Stomach (tissue), 9 donors: Measurements from ENCODE around the gene PDCD6IP. TPM values are rescaled to one million over a fixed set of nuclear protein-coding genes. Genes with fewer than 3 reads are reported as not detected.

Experiments
- DNase-seq, 2 donors: peaks; one replicate each; pipeline versions ENCODE4 v3.0.0 to v3.0.0-alpha.2; 2013 to 2019
- H3K27ac ChIP-seq, 5 donors: fragments of 200-600 bp in 4 of 5; sonication (generic) in 4 of 5; one replicate each; pipeline ENCODE4 v1.5.1; 2013 to 2019; ENCODE audit warnings: mild to moderate bottlenecking in 1 of 5, moderate library complexity in 1 of 5
- H3K27me3 ChIP-seq, 3 donors: fragments of 200-600 bp; sonication (generic); one replicate each; pipeline ENCODE4 v1.5.1; 2017 to 2019; ENCODE audit warnings: mixed run types in 1 of 3
- H3K36me3 ChIP-seq, 4 donors: fragments of 200-600 bp; sonication (generic); 1 replicate in 3 of 4; 2 replicates in 1 of 4; pipeline ENCODE4 v1.5.1; 2016 to 2019
- H3K4me1 ChIP-seq, 4 donors: fragments of 200-600 bp; sonication (generic); one replicate each; pipeline ENCODE4 v1.5.1; 2016 to 2019
- H3K4me3 ChIP-seq, 4 donors: fragments of 200-600 bp; sonication (generic) in 3 of 4; one replicate each; pipeline ENCODE4 v1.5.1; 2016 to 2019; ENCODE audit warnings: mild to moderate bottlenecking in 1 of 4
- H3K9me3 ChIP-seq, 4 donors: fragments of 200-600 bp; sonication (generic); one replicate each; pipeline ENCODE4 v1.5.1; 2016 to 2019
- CTCF ChIP-seq, 7 experiments: fragments of 450-650 bp in 4 of 7; fragments of 200-600 bp in 3 of 7; sonication (generic) in 3 of 7; IDR thresholded peaks; one replicate each; pipeline ENCODE4 v1.5.1; 2016 to 2019; ENCODE audit warnings: antibody characterized with exemption in 7 of 7, control low read depth in 2 of 7, mild to moderate bottlenecking in 1 of 7
- EP300 ChIP-seq: sonication (generic); formaldehyde crosslinking; IDR thresholded peaks from one replicate; pipeline ENCODE4 v1.6.1; 2017; ENCODE audit warnings: antibody characterized with exemption
- POLR2A ChIP-seq, 4 donors: fragments of 450-650 bp; IDR thresholded peaks; one replicate each; pipeline ENCODE4 v1.6.1; 2016; ENCODE audit warnings: antibody characterized with exemption in 4 of 4, control low read depth in 2 of 4, mild to moderate bottlenecking in 1 of 4, moderate library complexity in 1 of 4
- POLR2AphosphoS5 ChIP-seq, 3 donors: sonication (generic); formaldehyde crosslinking; IDR thresholded peaks; one replicate each; pipeline ENCODE4 v1.6.1; 2016; ENCODE audit warnings: antibody characterized with exemption in 3 of 3
- whole genome bisulfite sequencing, 5 donors: extraction: QIAGEN DNeasy Blood & Tissue Kit in 3 of 5; methylation state at CpG; one replicate each; pipeline versions ENCODE4 v1.1.5 to v1.1.7; 2013 to 2018; 5-methylcytosine and 5-hydroxymethylcytosine counted together
- intact Hi-C: fragments of 100-400 bp; cut with DNase I; formaldehyde crosslinking; loops from one replicate; pipeline ENCODE4 v1.15.1; 2023; ENCODE audit warnings: low total_unique reads
- polyA plus RNA-seq, 3 donors: library from polyadenylated mRNA; stranded (reverse); fragments of 200-250 nt; gene quantifications; one replicate each; pipeline ENCODE4 v1.2.3, GENCODE V29; 2013
- total RNA-seq, 5 donors: library from RNA; depleted of rRNA; stranded (reverse); fragments of >200 nt; gene quantifications; one replicate each; pipeline versions ENCODE4 v1.1.0 to v1.2.3, GENCODE V29; 2014 to 2016
- donor health status: healthy with polysubstance abuse.
- donor health status: Bipolar disorder and iron deficiency.
- donor health status: healthy.

PDCD6IP gene
- total and polyA plus RNA-seq, 8 donors = 23.5 to 243 (median 74.7) TPM

GRCh38 chr3:33825111-33825510 lies 26.7 kb downstream of the PDCD6IP start:
- TF ChIP-seq POLR2AphosphoS5 (IDR thresholded peaks at IDR 0.05) (no peak), EP300 (no peak), POLR2A (IDR thresholded peaks at IDR 0.05) (no peak), CTCF (IDR thresholded peaks at IDR 0.05) (no peak)
- Histone ChIP-seq H3K27me3 (no peaks in the 10 kb centered on the region), H3K4me1 (peaks cover 0 to 12% (median 0%) of the 10 kb centered on the region in 4 donors), H3K9me3 (no peaks in the 10 kb centered on the region), H3K4me3 (no peak overlapping the region), H3K36me3 (peaks cover 9 to 97% (median 91%) of the 10 kb centered on the region in 4 donors), H3K27ac (no peak overlapping the region)
- 70 to 83% (median 78%) methylated on average over 5 of the region's 5 CpGs for WGBS, 5 donors
- no peak for DNase-seq
- intact Hi-C loops = no loop called here

- no peak overlapping the region for H3K27ac ChIP-seq
- no peaks in the 10 kb centered on the region for H3K27me3 ChIP-seq
- intact Hi-C loops = no loop called here
- DNase-seq = no peak
- WGBS, 5 donors = 78 to 87% (median 83%) methylated on average over 1 of the region's 1 CpG
- H3K36me3 ChIP-seq = peaks cover 9 to 100% (median 90%) of the 10 kb centered on the region in 4 donors
- peaks cover 0 to 10% (median 0%) of the 10 kb centered on the region in 4 donors for H3K4me1 ChIP-seq
- H3K9me3 ChIP-seq = no peaks in the 10 kb centered on the region
- H3K4me3 ChIP-seq = no peak overlapping the region
- TF ChIP-seq POLR2A (IDR thresholded peaks at IDR 0.05) (no peak), EP300 (no peak), POLR2AphosphoS5 (IDR thresholded peaks at IDR 0.05) (no peak), CTCF (IDR thresholded peaks at IDR 0.05) (no peak)
Measured at GRCh38 chr3:33826206-33826605, 27.8 kb downstream of the PDCD6IP start.

- no peaks in the 10 kb centered on the region for H3K27me3 ChIP-seq
- intact Hi-C loops = no loop called here
- DNase-seq = no peak
- peaks cover 9 to 98% (median 87%) of the 10 kb centered on the region in 4 donors for H3K36me3 ChIP-seq
- H3K4me1 ChIP-seq = peaks cover 0 to 6% (median 0%) of the 10 kb centered on the region in 4 donors
- H3K9me3 ChIP-seq = no peaks in the 10 kb centered on the region
- H3K4me3 ChIP-seq = no peak overlapping the region
- WGBS, 5 donors = 97 to 100% (median 98%) methylated on average over 1 of the region's 1 CpG
- TF ChIP-seq EP300 = no peak
- no peak for TF ChIP-seq POLR2A (IDR thresholded peaks at IDR 0.05)
- TF ChIP-seq CTCF (IDR thresholded peaks at IDR 0.05) = no peak
- no peak for TF ChIP-seq POLR2AphosphoS5 (IDR thresholded peaks at IDR 0.05)
- no peak overlapping the region for H3K27ac ChIP-seq
Measured at GRCh38 chr3:33826688-33827087, 28.3 kb downstream of the PDCD6IP start.

GRCh38 chr3:33829720-33830119 lies 31.3 kb downstream of the PDCD6IP start:
- 83 to 97% (median 93%) methylated on average over 2 of the region's 2 CpGs for WGBS, 5 donors
- Histone ChIP-seq H3K27me3 (no peaks in the 10 kb centered on the region), H3K27ac (no peak overlapping the region), H3K4me3 (no peak overlapping the region), H3K4me1 (peaks cover 0 to 19% (median 0%) of the 10 kb centered on the region in 4 donors), H3K36me3 (peaks cover 9 to 77% (median 60%) of the 10 kb centered on the region in 4 donors), H3K9me3 (no peaks in the 10 kb centered on the region)
- intact Hi-C loops = no loop called here
- no peak for DNase-seq
- TF ChIP-seq POLR2A (IDR thresholded peaks at IDR 0.05) (no peak), CTCF (IDR thresholded peaks at IDR 0.05) (no peak), EP300 (no peak), POLR2AphosphoS5 (IDR thresholded peaks at IDR 0.05) (no peak)
